Stimulated activated naive CD8-positive, alpha-beta T cell treated with anti-CD3 and anti-CD28 coated beads, Interleukin-15, Interleukin-2, amounts not matched to agents 100 U/mL and 50 U/mL, for 24 hours (primary cell): ENCODE results near the gene SEPTIN5.
"Not testable (repeated sequence)": the region's sequence is repeated elsewhere in the genome, so short reads cannot be mapped to it uniquely, and the experiment has no call there.

Experiments
- ATAC-seq: fragments of 150-1000 bp; cut with Tn5 transposase; one replicate; pipeline ENCODE4 v1.10.0; 2021
- DNase-seq: peaks from one replicate; pipeline ENCODE4 v3.0.0; 2021

SEPTIN5 gene

GRCh38 chr22:19714312-19715187, at the start of gene SEPTIN5:
SEPTIN5 (plus strand) TSS chr22:19714503; CDS start chr22:19714589, 86 bp downstream.
- DNase-seq (no peak), ATAC-seq (no peak)

GRCh38 chr22:19664951-19665783, 49.1 kb upstream of the SEPTIN5 start:
- no peak for DNase-seq
- no peak for ATAC-seq

GRCh38 chr22:19665784-19666672, 48.3 kb upstream of the SEPTIN5 start:
- DNase-seq (no peak), ATAC-seq (no peak)

GRCh38 chr22:19666673-19667593, 47.4 kb upstream of the SEPTIN5 start:
- no peak for ATAC-seq
- DNase-seq: no peak

GRCh38 chr22:19667872-19668740, 46.2 kb upstream of the SEPTIN5 start:
- no peak for ATAC-seq
- no peak for DNase-seq

- DNase-seq (no peak), ATAC-seq (no peak)
Measured at GRCh38 chr22:19668748-19669147, 45.6 kb upstream of the SEPTIN5 start.

- ATAC-seq: no peak
- no peak for DNase-seq
Measured at GRCh38 chr22:19669570-19669969, 44.7 kb upstream of the SEPTIN5 start.

- ATAC-seq: no peak
- DNase-seq: no peak
Measured at GRCh38 chr22:19671316-19671715, 43.0 kb upstream of the SEPTIN5 start.

GRCh38 chr22:19672054-19672776, 42.1 kb upstream of the SEPTIN5 start:
- ATAC-seq: no peak
- DNase-seq: no peak

- DNase-seq: no peak
- ATAC-seq: no peak
Measured at GRCh38 chr22:19673660-19674059, 40.6 kb upstream of the SEPTIN5 start.

- ATAC-seq: no peak
- no peak for DNase-seq
Measured at GRCh38 chr22:19674129-19674928, 40.0 kb upstream of the SEPTIN5 start.

GRCh38 chr22:19674929-19675253, 39.4 kb upstream of the SEPTIN5 start:
- DNase-seq (no peak), ATAC-seq (no peak)

- DNase-seq: no peak
- ATAC-seq: no peak
Measured at GRCh38 chr22:19675428-19675827, 38.9 kb upstream of the SEPTIN5 start.

- ATAC-seq, DNase-seq: not testable (repeated sequence)
Measured at GRCh38 chr22:19676437-19676836, 37.9 kb upstream of the SEPTIN5 start.

- no peak for ATAC-seq
Measured at GRCh38 chr22:19678949-19679521, 35.3 kb upstream of the SEPTIN5 start.

GRCh38 chr22:19679522-19680101, 34.7 kb upstream of the SEPTIN5 start:
- no peak for ATAC-seq
- DNase-seq: peak; percentile 69

More at GRCh38 chr22:19678949-19679521, 35.3 kb upstream of the SEPTIN5 start:
- no peak for DNase-seq

GRCh38 chr22:19680287-19680881, 33.9 kb upstream of the SEPTIN5 start:
- ATAC-seq: no peak
- no peak for DNase-seq
